MV-4-11 (cell line): Measurements from ENCODE around the gene HOATZ.

Source experiments
- DNase-seq: peaks from one replicate; lab custom pipeline; 2025; lab: John Stamatoyannopoulos, UW

Gene HOATZ

GRCh38 chr11:111549196-111549868 is 34.8 kb downstream of the HOATZ start:
- DNase-seq = no peak

GRCh38 chr11:111549869-111550203 is 35.3 kb downstream of the HOATZ start:
- no peak for DNase-seq

GRCh38 chr11:111550258-111550657 is 35.7 kb downstream of the HOATZ start:
- peak; percentile 75 for DNase-seq

GRCh38 chr11:111554532-111554931 is 40.0 kb downstream of the HOATZ start:
- no peak for DNase-seq

- DNase-seq = no peak
These were observed 40.7 kb downstream of the HOATZ start for GRCh38 chr11:111555255-111555654.

- no peak for DNase-seq
These were observed 43.0 kb downstream of the HOATZ start for GRCh38 chr11:111557425-111558111.

GRCh38 chr11:111559800-111560464 is 45.4 kb downstream of the HOATZ start:
- no peak for DNase-seq

GRCh38 chr11:111560800-111561199 is 46.2 kb downstream of the HOATZ start:
- no peak for DNase-seq

- DNase-seq = no peak
These were observed 46.7 kb downstream of the HOATZ start for GRCh38 chr11:111561306-111561705.

- no peak for DNase-seq
These were observed 47.3 kb downstream of the HOATZ start for GRCh38 chr11:111561791-111562325.

GRCh38 chr11:111562692-111563389 is 48.3 kb downstream of the HOATZ start:
- DNase-seq = peak; percentile 47

GRCh38 chr11:111565114-111565720 is 50.6 kb downstream of the HOATZ start:
- DNase-seq = peak; percentile 60

GRCh38 chr11:111566324-111566723 is 51.7 kb downstream of the HOATZ start:
- no peak for DNase-seq

GRCh38 chr11:111569476-111569875 is 54.9 kb downstream of the HOATZ start:
- DNase-seq = no peak

- no peak for DNase-seq
These were observed 56.2 kb downstream of the HOATZ start for GRCh38 chr11:111570796-111571195.

- DNase-seq = peak; percentile 48
These were observed 57.4 kb downstream of the HOATZ start for GRCh38 chr11:111571829-111572501.

GRCh38 chr11:111572581-111572980 is 58.0 kb downstream of the HOATZ start:
- DNase-seq = no peak

- no peak for DNase-seq
These were observed 59.3 kb downstream of the HOATZ start for GRCh38 chr11:111573821-111574249.

- DNase-seq = no peak
These were observed 60.0 kb downstream of the HOATZ start for GRCh38 chr11:111574373-111575225.

- DNase-seq = no peak
These were observed 61.2 kb downstream of the HOATZ start for GRCh38 chr11:111575740-111576139.
